Putamen (tissue), 1 donor: ENCODE measurements around the gene AMER3.

ENCODE experiments used
- DNase-seq: peaks from one replicate; pipeline ENCODE4 v3.0.0-alpha.2; 2016; ENCODE audit warnings: low spot score

AMER3 gene

GRCh38 chr2:130786076-130786475 is 30.7 kb downstream of the AMER3 start:
- DNase-seq = no peak

- DNase-seq = no peak
These were observed 32.5 kb downstream of the AMER3 start for GRCh38 chr2:130787841-130788240.

- DNase-seq = no peak
These were observed 35.0 kb downstream of the AMER3 start for GRCh38 chr2:130790312-130790711.

GRCh38 chr2:130790804-130791616 is 35.7 kb downstream of the AMER3 start:
- DNase-seq = peak; percentile 41

GRCh38 chr2:130791617-130791939 is 36.2 kb downstream of the AMER3 start:
- DNase-seq = no peak

- DNase-seq = no peak
These were observed 40.1 kb downstream of the AMER3 start for GRCh38 chr2:130795431-130795830.

- DNase-seq = no peak
These were observed 41.0 kb downstream of the AMER3 start for GRCh38 chr2:130796290-130796689.

GRCh38 chr2:130797493-130798435 is 42.4 kb downstream of the AMER3 start:
- DNase-seq = peak; percentile 86

- DNase-seq = no peak
These were observed 43.3 kb downstream of the AMER3 start for GRCh38 chr2:130798472-130799218.

GRCh38 chr2:130799295-130799694 is 44.0 kb downstream of the AMER3 start:
- DNase-seq = no peak

- DNase-seq = no peak
These were observed 50.3 kb downstream of the AMER3 start for GRCh38 chr2:130805613-130806012.

GRCh38 chr2:130806370-130806769 is 51.0 kb downstream of the AMER3 start:
- DNase-seq = no peak

- DNase-seq = no peak
These were observed 52.5 kb downstream of the AMER3 start for GRCh38 chr2:130807659-130808385.

GRCh38 chr2:130808482-130809268 is 53.3 kb downstream of the AMER3 start:
- no peak for DNase-seq

- no peak for DNase-seq
These were observed 55.1 kb downstream of the AMER3 start for GRCh38 chr2:130810490-130810889.

- DNase-seq = no peak
These were observed 58.4 kb downstream of the AMER3 start for GRCh38 chr2:130813722-130814121.

GRCh38 chr2:130814931-130815680 is 59.8 kb downstream of the AMER3 start:
- DNase-seq = no peak
